HepG2 (cell line): ENCODE results near the gene GPR4. TPM values are rescaled to one million over a fixed set of nuclear protein-coding genes. Genes with fewer than 3 reads are reported as not detected.

Source experiments
- CHD2 ChIP-seq: IDR thresholded peaks from 2 replicates; pipeline ENCODE4 v1.6.1; 2011; ENCODE audit warnings: low read depth, low read length, improper control_type of control experiment
- CREB1 ChIP-seq, 2 experiments: fragments of 450-650 bp in 1 of 2; IDR thresholded peaks; 2 replicates each; pipeline ENCODE4 v1.6.1; 2016 to 2017; ENCODE audit warnings: control low read depth in 1 of 2, mild to moderate bottlenecking in 1 of 2, missing compliant biosample characterization in 1 of 2, missing genetic modification characterization in 1 of 2
- DBP ChIP-seq: sonication (generic); formaldehyde crosslinking; IDR thresholded peaks from 2 replicates; pipeline ENCODE4 v1.4.0; 2020; ENCODE audit warnings: missing genetic modification reagents; ENCODE audit errors: not compliant biosample characterization
- E2F2 ChIP-seq: sonication (generic); formaldehyde crosslinking; IDR thresholded peaks from 2 replicates; pipeline ENCODE4 v1.4.0; 2020; ENCODE audit warnings: missing genetic modification reagents, borderline replicate concordance
- FOXM1 ChIP-seq: sonication (generic); formaldehyde crosslinking; IDR thresholded peaks from 2 replicates; pipeline ENCODE4 v1.5.0; 2020; ENCODE audit warnings: missing genetic modification reagents
- FOXP1 ChIP-seq, 2 experiments: fragments of 450-650 bp in 1 of 2; IDR thresholded peaks; 2 replicates each; pipeline ENCODE4 v1.6.1; 2017 to 2018; ENCODE audit warnings: antibody characterized with exemption in 1 of 2
- KLF9 ChIP-seq: IDR thresholded peaks from 2 replicates; pipeline ENCODE4 v1.6.1; 2016; ENCODE audit warnings: low read depth
- NRL ChIP-seq: sonication (generic); formaldehyde crosslinking; IDR thresholded peaks from 2 replicates; pipeline ENCODE4 v1.5.0; 2020; ENCODE audit warnings: missing genetic modification reagents, mild to moderate bottlenecking, moderate library complexity, borderline replicate concordance
- POLR2A ChIP-seq, 2 experiments: IDR thresholded peaks; 2 replicates each; pipeline ENCODE4 v1.6.1; 2011; ENCODE audit warnings: low read depth in 2 of 2, low read length in 2 of 2, mild to moderate bottlenecking in 1 of 2, moderate library complexity in 1 of 2; ENCODE audit not compliant: insufficient read depth in 1 of 2
- SETDB1 ChIP-seq: sonication (generic); formaldehyde crosslinking; IDR thresholded peaks from 2 replicates; pipeline ENCODE4 v1.5.1; 2020; ENCODE audit warnings: missing genetic modification reagents, mild to moderate bottlenecking, borderline replicate concordance
- ZHX1 ChIP-seq: sonication (generic); formaldehyde crosslinking; IDR thresholded peaks from 2 replicates; pipeline ENCODE4 v1.8.1; 2022; ENCODE audit warnings: low read depth, mild to moderate bottlenecking, missing genetic modification reagents
- ZMAT5 ChIP-seq: sonication (generic); formaldehyde crosslinking; IDR thresholded peaks from 2 replicates; pipeline ENCODE4 v1.5.0; 2020; ENCODE audit warnings: mild to moderate bottlenecking, low read depth, missing genetic modification reagents, borderline replicate concordance
- ZNF264 ChIP-seq: sonication (generic); formaldehyde crosslinking; IDR thresholded peaks from 2 replicates; pipeline ENCODE4 v1.4.0; 2020; ENCODE audit warnings: missing genetic modification reagents
- ZNF329 ChIP-seq: sonication (generic); formaldehyde crosslinking; IDR thresholded peaks from 2 replicates; pipeline ENCODE4 v1.9.0; 2021; ENCODE audit warnings: low read depth, mild to moderate bottlenecking, missing genetic modification reagents
- ZNF609 ChIP-seq: sonication (generic); formaldehyde crosslinking; IDR thresholded peaks from 2 replicates; pipeline ENCODE4 v1.4.0; 2020; ENCODE audit warnings: mild to moderate bottlenecking, missing genetic modification reagents, borderline replicate concordance
- ZNF678 ChIP-seq: sonication (generic); formaldehyde crosslinking; IDR thresholded peaks from 2 replicates; pipeline ENCODE4 v1.4.0; 2020; ENCODE audit warnings: mild to moderate bottlenecking, missing genetic modification reagents
- ZSCAN20 ChIP-seq: sonication (generic); formaldehyde crosslinking; IDR thresholded peaks from 2 replicates; pipeline ENCODE4 v1.4.0; 2020; ENCODE audit warnings: missing genetic modification reagents, mild to moderate bottlenecking, borderline replicate concordance
- ZSCAN31 ChIP-seq: sonication (generic); formaldehyde crosslinking; IDR thresholded peaks from 2 replicates; pipeline ENCODE4 v1.5.0; 2020; ENCODE audit warnings: low read depth, mild to moderate bottlenecking, missing genetic modification reagents
- polyA plus RNA-seq, 8 experiments: library from polyadenylated mRNA; depleted of rRNA in 3 of 8; stranded (reverse) in 7 of 8; unstranded in 1 of 8; fragments of >200 nt; fragmentation: Illumina TruSeq in 4 of 8; extraction: Trizol in 4 of 8; gene quantifications; 2 replicates each; pipeline versions ENCODE4 v1.2.1 to v1.2.3, GENCODE V29; 2011 to 2016; ENCODE audit warnings: low read depth in 4 of 8, missing spikeins in 1 of 8, mixed read lengths in 1 of 8; ENCODE audit not compliant: insufficient read depth in 1 of 8
- total RNA-seq, 5 experiments: library from RNA; depleted of rRNA; stranded (reverse); fragments of >200 nt; fragmentation: Illumina TruSeq; extraction: Trizol; gene quantifications; 2 replicates each; pipeline ENCODE4 v1.2.3, GENCODE V29; 2016; ENCODE audit warnings: low read depth in 1 of 5

GPR4 gene
- total and polyA plus RNA-seq, 2 of the 13 experiments (the other 11 are each of a cell fraction or from before 2014, with no cell fraction given), result 0.15 TPM; not detected in 1

GRCh38 chr19:45607071-45608029 is 5.3 kb upstream of the GPR4 start (continued):
- TF ChIP-seq ZHX1, result no peak
- TF ChIP-seq ZNF609, result no peak
- no peak for TF ChIP-seq SETDB1 (CRISPR knock-in tag)
- TF ChIP-seq CHD2, result no peak
- no peak for TF ChIP-seq ZNF329 (CRISPR knock-in tag)
- no peak for TF ChIP-seq CREB1 (IDR thresholded peaks at IDR 0.05)
- TF ChIP-seq CREB1 (CRISPR knock-in tag; IDR thresholded peaks at IDR 0.05), result no peak
- no peak for TF ChIP-seq KLF9 (CRISPR knock-in tag)
- TF ChIP-seq NRL, result 0 out of 2 replicates have a peak, but pooled peaks have one; percentile 35
- no peak for TF ChIP-seq ZSCAN31 (CRISPR knock-in tag)
- TF ChIP-seq ZNF678, result no peak
- no peak for TF ChIP-seq FOXM1 (CRISPR knock-in tag)
- TF ChIP-seq ZNF264 (CRISPR knock-in tag), result no peak
- TF ChIP-seq ZSCAN20 (CRISPR knock-in tag), result no peak
- no peak for TF ChIP-seq E2F2 (CRISPR knock-in tag)
- TF ChIP-seq DBP (CRISPR knock-in tag), result no peak
- no peak for TF ChIP-seq FOXP1 (IDR thresholded peaks at IDR 0.05)
- TF ChIP-seq FOXP1 (CRISPR knock-in tag; IDR thresholded peaks at IDR 0.05), result no peak
- peak; percentile 28 to 29; a peak in 1 of 4 replicates for TF ChIP-seq POLR2A (IDR thresholded peaks at IDR 0.05; ENCODE audit: insufficient read depth in 1 of 2, low read depth in 2 of 2, low read length in 2 of 2)
- no peak for TF ChIP-seq ZMAT5
